A549 (cell line): ENCODE results near the gene INHBC.

Experiments
- CEBPB ChIP-seq, 2 experiments: fragments of >200 bp in 1 of 2; sonication (Bioruptor Twin) in 1 of 2; formaldehyde crosslinking in 1 of 2; IDR thresholded peaks; 2 replicates each; pipeline ENCODE4 v1.6.1; 2012 to 2016
- CTCF ChIP-seq: fragments of >200 bp; sonication (Bioruptor Twin); formaldehyde crosslinking; IDR thresholded peaks from 3 replicates; pipeline ENCODE4 v1.5.1; 2016
- EP300 ChIP-seq, 2 experiments: fragments of >200 bp; sonication (Bioruptor Twin); formaldehyde crosslinking; IDR thresholded peaks; 2 replicates in 1 of 2; 3 replicates in 1 of 2; pipeline ENCODE4 v1.6.1; 2016 to 2017
- JUNB ChIP-seq: fragments of >200 bp; sonication (Bioruptor Twin); formaldehyde crosslinking; IDR thresholded peaks from 2 replicates; pipeline ENCODE4 v1.6.1; 2016

DNA sequence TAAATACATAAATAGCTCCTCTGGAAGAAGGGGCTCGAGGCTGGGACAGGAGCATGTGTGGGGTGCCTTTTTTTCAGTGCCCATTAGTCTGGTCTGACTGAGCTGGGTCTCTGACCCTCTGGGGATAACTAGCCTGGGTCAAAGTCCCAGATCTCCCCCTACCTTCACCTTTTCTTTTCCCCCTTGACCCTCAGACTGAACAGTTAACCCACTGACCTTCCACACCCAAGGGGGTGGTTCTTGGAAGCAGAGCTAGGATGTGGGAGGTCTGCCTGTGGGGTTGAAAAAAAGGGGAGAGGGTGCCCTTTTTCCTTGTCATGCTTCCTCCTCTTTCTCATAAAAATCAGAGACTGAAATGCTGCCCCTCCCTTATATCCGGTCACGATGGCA, 24.1 kb downstream of the INHBC start:
- TF ChIP-seq CTCF (no peak), EP300 (IDR thresholded peaks at IDR 0.05) (no peak), JUNB (no peak), CEBPB (IDR thresholded peaks at IDR 0.05) (no peak)
